SU-DHL-6 (cell line): Measurements from ENCODE around the gene RGS7.

Experiments
- CTCF ChIP-seq: fragments of 200-600 bp; sonication (generic); IDR thresholded peaks from one replicate; pipeline ENCODE4 v1.5.1; 2017; ENCODE audit warnings: antibody characterized with exemption, mild to moderate bottlenecking, low read length, moderate library complexity; ENCODE audit not compliant: insufficient read depth, poor library complexity, severe bottlenecking
- EZH2phosphoT487 ChIP-seq: fragments of 200-600 bp; sonication (generic), shearing (Covaris generic); conservative IDR thresholded peaks from 2 replicates; pipeline ENCODE4 v1.6.1; 2018; ENCODE audit warnings: mild to moderate bottlenecking, antibody characterized with exemption, low read length, moderate library complexity, mixed read lengths

GRCh38 chr1:241228339-241228738 lies 128.7 kb downstream of the RGS7 start:
- TF ChIP-seq CTCF (no peak), EZH2phosphoT487 (no peak)
